Effector memory CD4-positive, alpha-beta T cell (primary cell): ENCODE results near the gene BAHCC1.

ENCODE experiments used
- DNase-seq, 3 donors: peaks; one replicate each; pipeline ENCODE4 v3.0.0-alpha.2; 2020
- H3K27ac ChIP-seq: 2 replicates; pipeline ENCODE4 v1.7.0; 2013; ENCODE audit warnings: mild to moderate bottlenecking, low read length, moderate library complexity; ENCODE audit not compliant: insufficient read depth, poor library complexity, severe bottlenecking
- H3K27me3 ChIP-seq: replicated peaks from 2 replicates; pipeline ENCODE4 v1.7.0; 2013; ENCODE audit warnings: mild to moderate bottlenecking, low read length; ENCODE audit not compliant: insufficient read depth, control insufficient read depth, poor library complexity, severe bottlenecking
- H3K36me3 ChIP-seq: 2 replicates; pipeline ENCODE4 v1.7.0; 2013; ENCODE audit warnings: mild to moderate bottlenecking, low read length, moderate library complexity; ENCODE audit not compliant: control insufficient read depth, insufficient read depth
- H3K4me1 ChIP-seq: 2 replicates; pipeline ENCODE4 v1.7.0; 2013; ENCODE audit warnings: low read length, mild to moderate bottlenecking; ENCODE audit not compliant: control insufficient read depth, insufficient read depth, poor library complexity, severe bottlenecking
- H3K4me3 ChIP-seq: 2 replicates; pipeline ENCODE4 v1.7.0; 2013; ENCODE audit warnings: low read length, low read depth, mild to moderate bottlenecking; ENCODE audit not compliant: insufficient read depth, poor library complexity, severe bottlenecking
- H3K9me3 ChIP-seq: 2 replicates; pipeline ENCODE4 v1.7.0; 2013; ENCODE audit warnings: mild to moderate bottlenecking, low read length, moderate library complexity; ENCODE audit not compliant: control insufficient read depth

BAHCC1 gene

GRCh38 chr17:81454473-81454872 lies 59.2 kb downstream of the BAHCC1 start:
- Histone ChIP-seq H3K27ac (no peak overlapping the region), H3K9me3 (no peaks in the 10 kb centered on the region), H3K36me3 (no peaks in the 10 kb centered on the region), H3K27me3 (peaks cover 3% of the 10 kb centered on the region), H3K4me1 (peaks cover 13% of the 10 kb centered on the region), H3K4me3 (no peak overlapping the region)
- DNase-seq, result no peak

GRCh38 chr17:81455387-81455786 lies 60.1 kb downstream of the BAHCC1 start:
- Histone ChIP-seq H3K27me3 (no peaks in the 10 kb centered on the region), H3K9me3 (no peaks in the 10 kb centered on the region), H3K4me1 (peaks cover 13% of the 10 kb centered on the region), H3K27ac (no peak overlapping the region), H3K36me3 (no peaks in the 10 kb centered on the region), H3K4me3 (no peak overlapping the region)
- no peak for DNase-seq

GRCh38 chr17:81456091-81456490 lies 60.8 kb downstream of the BAHCC1 start:
- H3K4me1 ChIP-seq, result peaks cover 13% of the 10 kb centered on the region
- H3K27ac ChIP-seq, result no peak overlapping the region
- DNase-seq, result no peak
- no peaks in the 10 kb centered on the region for H3K9me3 ChIP-seq
- no peak overlapping the region for H3K4me3 ChIP-seq
- H3K36me3 ChIP-seq, result no peaks in the 10 kb centered on the region
- H3K27me3 ChIP-seq, result no peaks in the 10 kb centered on the region

- H3K27me3 ChIP-seq, result no peaks in the 10 kb centered on the region
- no peaks in the 10 kb centered on the region for H3K9me3 ChIP-seq
- H3K4me1 ChIP-seq, result peaks cover 13% of the 10 kb centered on the region
- H3K4me3 ChIP-seq, result no peak overlapping the region
- no peaks in the 10 kb centered on the region for H3K36me3 ChIP-seq
- no peak overlapping the region for H3K27ac ChIP-seq
- DNase-seq, result no peak
Measured at GRCh38 chr17:81456798-81457197, 61.5 kb downstream of the BAHCC1 start.

GRCh38 chr17:81457401-81457800 lies 62.1 kb downstream of the BAHCC1 start:
- no peak overlapping the region for H3K4me3 ChIP-seq
- DNase-seq, result no peak
- no peak overlapping the region for H3K27ac ChIP-seq
- no peaks in the 10 kb centered on the region for H3K36me3 ChIP-seq
- H3K4me1 ChIP-seq, result peaks cover 13% of the 10 kb centered on the region
- H3K9me3 ChIP-seq, result no peaks in the 10 kb centered on the region
- no peaks in the 10 kb centered on the region for H3K27me3 ChIP-seq

- Histone ChIP-seq H3K9me3 (no peaks in the 10 kb centered on the region), H3K4me1 (peaks cover 12% of the 10 kb centered on the region), H3K27me3 (no peaks in the 10 kb centered on the region), H3K36me3 (no peaks in the 10 kb centered on the region), H3K4me3 (no peak overlapping the region), H3K27ac (no peak overlapping the region)
- DNase-seq, result no peak
Measured at GRCh38 chr17:81457917-81458555, 62.8 kb downstream of the BAHCC1 start.

- DNase-seq, result no peak
- Histone ChIP-seq H3K27me3 (no peaks in the 10 kb centered on the region), H3K4me3 (no peak overlapping the region), H3K36me3 (no peaks in the 10 kb centered on the region), H3K27ac (no peak overlapping the region), H3K4me1 (peaks cover 6% of the 10 kb centered on the region), H3K9me3 (no peaks in the 10 kb centered on the region)
Measured at GRCh38 chr17:81458628-81459027, 63.4 kb downstream of the BAHCC1 start.

- no peak for DNase-seq
- H3K9me3 ChIP-seq, result no peaks in the 10 kb centered on the region
- no peak overlapping the region for H3K27ac ChIP-seq
- no peaks in the 10 kb centered on the region for H3K27me3 ChIP-seq
- no peaks in the 10 kb centered on the region for H3K36me3 ChIP-seq
- H3K4me1 ChIP-seq, result no peaks in the 10 kb centered on the region
- H3K4me3 ChIP-seq, result no peak overlapping the region
Measured at GRCh38 chr17:81459224-81459623, 64.0 kb downstream of the BAHCC1 start.

- Histone ChIP-seq H3K27me3 (no peaks in the 10 kb centered on the region), H3K36me3 (no peaks in the 10 kb centered on the region), H3K4me1 (no peaks in the 10 kb centered on the region), H3K9me3 (no peaks in the 10 kb centered on the region), H3K4me3 (no peak overlapping the region), H3K27ac (no peak overlapping the region)
- DNase-seq, result no peak
Measured at GRCh38 chr17:81459864-81460263, 64.6 kb downstream of the BAHCC1 start.

- H3K27ac ChIP-seq, result no peak overlapping the region
- H3K36me3 ChIP-seq, result no peaks in the 10 kb centered on the region
- no peaks in the 10 kb centered on the region for H3K4me1 ChIP-seq
- H3K4me3 ChIP-seq, result no peak overlapping the region
- no peaks in the 10 kb centered on the region for H3K9me3 ChIP-seq
- no peak for DNase-seq
- H3K27me3 ChIP-seq, result no peaks in the 10 kb centered on the region
Measured at GRCh38 chr17:81460856-81461460, 65.7 kb downstream of the BAHCC1 start.
